AG09319 (cell line): ENCODE measurements around the gene OR52E8.

Source experiments
- DNase-seq: peaks from one replicate; pipeline ENCODE4 v3.0.0-alpha.2; 2010; ENCODE audit warnings: low read depth; ENCODE audit errors: extremely low read depth
- TF ChIP-seq, protein P1 (sequence below): IDR thresholded peaks from 2 replicates; pipeline ENCODE4 v1.5.1; 2011; ENCODE audit warnings: low read depth, mild to moderate bottlenecking, inconsistent platforms, low read length, moderate library complexity

Gene OR52E8

GRCh38 chr11:5857590-5857989 is at the start of gene OR52E8:
TSS of gene OR52E8 (minus strand) at chr11:5857690. CDS start at chr11:5857690, 0 bp downstream.
- TF ChIP-seq, protein P1, sequence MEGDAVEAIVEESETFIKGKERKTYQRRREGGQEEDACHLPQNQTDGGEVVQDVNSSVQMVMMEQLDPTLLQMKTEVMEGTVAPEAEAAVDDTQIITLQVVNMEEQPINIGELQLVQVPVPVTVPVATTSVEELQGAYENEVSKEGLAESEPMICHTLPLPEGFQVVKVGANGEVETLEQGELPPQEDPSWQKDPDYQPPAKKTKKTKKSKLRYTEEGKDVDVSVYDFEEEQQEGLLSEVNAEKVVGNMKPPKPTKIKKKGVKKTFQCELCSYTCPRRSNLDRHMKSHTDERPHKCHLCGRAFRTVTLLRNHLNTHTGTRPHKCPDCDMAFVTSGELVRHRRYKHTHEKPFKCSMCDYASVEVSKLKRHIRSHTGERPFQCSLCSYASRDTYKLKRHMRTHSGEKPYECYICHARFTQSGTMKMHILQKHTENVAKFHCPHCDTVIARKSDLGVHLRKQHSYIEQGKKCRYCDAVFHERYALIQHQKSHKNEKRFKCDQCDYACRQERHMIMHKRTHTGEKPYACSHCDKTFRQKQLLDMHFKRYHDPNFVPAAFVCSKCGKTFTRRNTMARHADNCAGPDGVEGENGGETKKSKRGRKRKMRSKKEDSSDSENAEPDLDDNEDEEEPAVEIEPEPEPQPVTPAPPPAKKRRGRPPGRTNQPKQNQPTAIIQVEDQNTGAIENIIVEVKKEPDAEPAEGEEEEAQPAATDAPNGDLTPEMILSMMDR: no peak
- DNase-seq: no peak

DNA sequence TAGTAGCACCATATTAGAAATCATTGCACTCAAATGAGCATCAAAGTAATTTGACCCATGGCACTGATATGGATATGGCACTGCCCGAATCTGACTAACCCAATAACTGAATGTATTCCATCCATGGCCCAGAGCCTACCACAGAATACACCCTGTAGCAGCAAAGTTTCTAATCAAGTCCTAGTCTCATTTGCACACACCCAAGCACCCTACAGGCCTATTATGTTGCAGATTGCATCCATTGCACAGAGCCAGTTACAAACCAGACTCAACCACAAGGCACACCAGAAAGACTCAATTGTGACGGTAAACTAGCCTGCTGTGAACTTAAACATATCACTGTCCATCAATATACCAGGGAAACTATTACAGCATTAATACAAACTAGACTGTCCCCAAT is 42.0 kb upstream of the OR52E8 start:
- no peak for DNase-seq
- TF ChIP-seq, protein P1: no peak

DNA sequence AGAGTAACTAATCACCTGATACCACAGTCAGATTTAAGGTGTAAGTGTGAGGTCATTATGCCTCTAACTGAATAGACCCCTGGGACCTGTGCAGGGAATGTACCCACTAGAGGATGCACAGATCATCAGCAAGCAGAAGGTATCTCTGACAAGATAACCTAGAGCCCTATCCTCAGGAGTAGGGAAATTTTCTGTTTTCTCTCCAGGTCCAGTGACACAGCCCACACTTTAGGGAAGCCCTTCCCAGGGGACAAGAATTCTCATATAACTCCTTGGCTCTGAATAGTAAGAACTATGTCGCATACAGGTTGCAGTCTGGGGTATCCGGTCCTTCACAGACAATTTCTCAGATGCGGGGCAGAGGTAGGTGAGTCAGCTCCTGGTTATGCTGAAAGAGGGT is 35.4 kb upstream of the OR52E8 start, which contains the start of gene OR52E5:
OR52E5 (plus strand) TSS at position 301 of the 400 bp plus-strand sequence. CDS start 7,569 bp downstream, outside the sequence.
- TF ChIP-seq, protein P1: no peak
- DNase-seq: no peak

DNA sequence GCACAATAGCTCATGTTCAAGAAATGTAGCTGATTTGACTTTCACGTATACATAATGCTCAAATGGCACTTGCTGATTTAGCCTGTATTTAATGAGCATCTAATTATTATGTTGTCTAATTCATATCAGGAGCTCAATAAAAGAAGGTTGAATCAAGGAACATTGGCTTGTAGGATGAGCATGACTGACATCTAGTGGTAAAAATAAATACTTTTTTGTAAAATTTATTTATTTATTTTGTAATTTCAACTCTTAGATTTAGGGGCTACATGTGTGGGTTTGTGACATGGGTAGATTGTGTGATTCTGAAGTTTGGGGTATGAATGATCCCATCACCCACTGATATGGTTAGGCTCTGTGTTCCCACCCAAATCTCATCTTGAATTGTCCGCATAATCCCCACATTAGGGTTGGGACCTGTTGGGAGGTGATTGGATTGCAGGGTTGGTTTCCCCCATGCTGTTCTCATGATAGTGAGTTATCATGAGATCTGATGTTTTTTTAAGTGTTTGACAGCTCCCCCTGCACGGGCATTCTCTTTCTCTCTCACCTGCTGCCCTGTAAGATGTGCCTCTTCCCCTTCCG is 33.8 kb upstream of the OR52E8 start:
- no peak for DNase-seq
- TF ChIP-seq, protein P1: peak; percentile 24

DNA sequence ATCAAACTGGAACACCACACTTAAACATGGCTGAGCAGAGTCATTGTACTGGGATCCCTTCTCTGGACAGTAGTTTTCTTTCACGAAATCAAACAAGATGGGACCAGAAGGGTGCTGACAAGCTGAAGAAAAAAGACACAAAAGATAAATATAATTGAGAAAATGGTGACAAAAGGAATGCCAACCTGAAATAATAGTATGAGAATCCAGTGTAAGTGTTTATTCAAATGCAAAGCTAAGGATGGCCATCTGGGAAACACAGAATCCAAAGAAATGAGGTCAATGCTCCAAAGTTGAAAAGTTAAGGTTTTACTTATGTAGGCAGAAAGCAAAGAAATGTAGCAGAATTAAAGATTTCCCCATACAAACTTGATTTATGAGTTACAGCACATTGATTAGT is 30.2 kb upstream of the OR52E8 start:
- TF ChIP-seq, protein P1: no peak
- DNase-seq: no peak

GRCh38 chr11:5887172-5887571 is 29.7 kb upstream of the OR52E8 start:
- DNase-seq: no peak
- TF ChIP-seq, protein P1: no peak

GRCh38 chr11:5881756-5882155 is 24.3 kb upstream of the OR52E8 start:
- TF ChIP-seq, protein P1: no peak
- no peak for DNase-seq
